H1 (cell line): Measurements from ENCODE around the gene ZNF541. TPM values are rescaled to one million over a fixed set of nuclear protein-coding genes. Genes with fewer than 3 reads are reported as not detected.

Experiments used
- ASH2L ChIP-seq: fragments of 200-600, 300-600 bp; sonication (generic); IDR thresholded peaks from one replicate; pipeline ENCODE4 v1.7.1; 2017; ENCODE audit warnings: low read length
- CBX5 ChIP-seq: fragments of 300-800, 300-1000 bp; sonication (generic); IDR thresholded peaks from 2 replicates; pipeline ENCODE4 v1.7.1; 2016; ENCODE audit warnings: antibody characterized with exemption, low read length, low read depth
- FOSL1 ChIP-seq: IDR thresholded peaks from 2 replicates; pipeline ENCODE4 v1.6.1; 2011; ENCODE audit warnings: mild to moderate bottlenecking, low read depth, low read length, moderate library complexity; ENCODE audit not compliant: insufficient read depth
- HDAC6 ChIP-seq: IDR thresholded peaks from one replicate; pipeline ENCODE4 v1.7.1; 2012; ENCODE audit warnings: low read depth, mild to moderate bottlenecking, inconsistent platforms, low read length, moderate library complexity
- JUN ChIP-seq: IDR thresholded peaks from 2 replicates; pipeline ENCODE4 v1.6.1; 2011; ENCODE audit warnings: low read depth, mild to moderate bottlenecking, improper control_type of control experiment, low read length
- POLR2A ChIP-seq, 2 experiments: IDR thresholded peaks; 1 replicate in 1 of 2; 2 replicates in 1 of 2; pipeline ENCODE4 v1.6.1; 2011; ENCODE audit warnings: low read depth in 2 of 2, low read length in 2 of 2, mild to moderate bottlenecking in 2 of 2; ENCODE audit errors: control extremely low read depth in 1 of 2
- SAP30 ChIP-seq: fragments of 300-600 bp; sonication (generic); IDR thresholded peaks from 2 replicates; pipeline ENCODE4 v1.7.1; 2012; ENCODE audit warnings: low read length, moderate library complexity, mild to moderate bottlenecking, inconsistent platforms; ENCODE audit not compliant: insufficient read depth, insufficient replicate concordance
- USF2 ChIP-seq: IDR thresholded peaks from 2 replicates; pipeline ENCODE4 v1.6.1; 2011; ENCODE audit warnings: low read length, improper control_type of control experiment
- ZNF274 ChIP-seq: IDR thresholded peaks from 2 replicates; pipeline ENCODE4 v1.7.0; 2012; ENCODE audit warnings: low read length, borderline replicate concordance; ENCODE audit errors: extremely low read depth
- polyA plus RNA-seq, 7 experiments: library from polyadenylated mRNA; depleted of rRNA in 3 of 7; stranded (reverse) in 5 of 7; unstranded in 2 of 7; fragments of >200 nt in 5 of 7; fragments of 200-250 nt in 2 of 7; gene quantifications; 1 replicate in 5 of 7; 2 replicates in 1 of 7; 4 replicates in 1 of 7; pipeline versions ENCODE4 v1.2.1 to v1.2.3, GENCODE V29; 2011 to 2013; ENCODE audit warnings: missing spikeins in 2 of 7, mixed read lengths in 2 of 7
- total RNA-seq: library from RNA; stranded (reverse); fragmentation: NEBNext Ultra II Directional; extraction: Animal tissue kit (Norgen Biotek cat#: 25700); gene quantifications from 2 replicates; pipeline ENCODE4 v1.2.1, GENCODE V29; 2021

Gene ZNF541
- total and polyA plus RNA-seq, 2 of the 8 experiments (the other 6 are each of a cell fraction or from before 2014, with no cell fraction given), result 0.05 TPM; not detected in 1

GRCh38 chr19:47598407-47599349 lies 25.7 kb upstream of the ZNF541 start (continued):
- no peak for TF ChIP-seq USF2
- no peak for TF ChIP-seq JUN
- TF ChIP-seq CBX5, result no peak
- peak; percentile 92 for TF ChIP-seq ASH2L
- no peak for TF ChIP-seq SAP30
- TF ChIP-seq FOSL1, result no peak
- TF ChIP-seq POLR2A (IDR thresholded peaks at IDR 0.05; ENCODE audit: control extremely low read depth in 1 of 2, low read depth in 2 of 2, low read length in 2 of 2), result peak; percentile 37 to 51; a peak in 2 of 3 replicates
- TF ChIP-seq ZNF274, result no peak
- TF ChIP-seq HDAC6, result no peak
